SK-N-SH treated with all-trans-retinoic acid at 6 μM for 48 hours (cell line): ENCODE results near the gene FAM25A.

Experiments used
- ATAC-seq: fragments of 200-7000 bp; cut with Tn5 transposase; 3 replicates; pipeline ENCODE4 v1.9.1; 2020; ENCODE audit warnings: mild to moderate bottlenecking, moderate library complexity
- BACH2 ChIP-seq: fragments of 250-450 bp; sonication (Bioruptor Pico); IDR thresholded peaks from 2 replicates; pipeline ENCODE4 v1.9.0; 2021; ENCODE audit warnings: mild to moderate bottlenecking, borderline replicate concordance
- CREB5 ChIP-seq: fragments of 250-450 bp; sonication (Bioruptor Pico); IDR thresholded peaks from 2 replicates; pipeline ENCODE4 v1.5.1; 2020; ENCODE audit warnings: low read depth, mild to moderate bottlenecking, moderate library complexity
- CSDC2 ChIP-seq: fragments of 250-450 bp; sonication (Bioruptor Pico); IDR thresholded peaks from 2 replicates; pipeline ENCODE4 v1.5.0; 2020; ENCODE audit warnings: mild to moderate bottlenecking, moderate library complexity
- CSRNP3 ChIP-seq: fragments of 250-450 bp; sonication (Bioruptor Pico); IDR thresholded peaks from 2 replicates; pipeline ENCODE4 v1.5.1; 2021; ENCODE audit warnings: mild to moderate bottlenecking, moderate library complexity
- ESRRG ChIP-seq: fragments of 250-450 bp; sonication (Bioruptor Pico); IDR thresholded peaks from 2 replicates; pipeline ENCODE4 v1.6.1; 2021; ENCODE audit warnings: mild to moderate bottlenecking
- GLIS3 ChIP-seq: fragments of 250-450 bp; sonication (Bioruptor Pico); IDR thresholded peaks from 2 replicates; pipeline ENCODE4 v1.5.0; 2020; ENCODE audit warnings: mild to moderate bottlenecking, moderate library complexity
- ISL1 ChIP-seq: fragments of 250-450 bp; sonication (Bioruptor Pico); IDR thresholded peaks from 2 replicates; pipeline ENCODE4 v2.1.2; 2022; ENCODE audit warnings: mild to moderate bottlenecking, moderate library complexity
- OSR1 ChIP-seq: fragments of 250-450 bp; sonication (Bioruptor Pico); IDR thresholded peaks from 2 replicates; pipeline ENCODE4 v1.8.0; 2022; ENCODE audit warnings: moderate library complexity, mild to moderate bottlenecking, inconsistent platforms
- PATZ1 ChIP-seq: fragments of 250-450 bp; sonication (Bioruptor Pico); IDR thresholded peaks from 2 replicates; pipeline ENCODE4 v1.8.0; 2020; ENCODE audit warnings: mild to moderate bottlenecking, moderate library complexity, borderline replicate concordance
- POU6F1 ChIP-seq: fragments of 250-450 bp; sonication (Bioruptor Pico); IDR thresholded peaks from 2 replicates; pipeline ENCODE4 v1.8.0; 2021; ENCODE audit warnings: low read depth, mild to moderate bottlenecking, moderate library complexity, borderline replicate concordance
- PPARA ChIP-seq: fragments of 250-450 bp; sonication (Bioruptor Pico); IDR thresholded peaks from 2 replicates; pipeline ENCODE4 v1.5.0; 2020; ENCODE audit warnings: mild to moderate bottlenecking, borderline replicate concordance
- RARB ChIP-seq: fragments of 250-450 bp; sonication (Bioruptor Pico); IDR thresholded peaks from 2 replicates; pipeline ENCODE4 v1.8.0; 2021; ENCODE audit warnings: mild to moderate bottlenecking, moderate library complexity
- SNAI2 ChIP-seq: fragments of 250-450 bp; sonication (Bioruptor Pico); IDR thresholded peaks from 2 replicates; pipeline ENCODE4 v1.5.0; 2020; ENCODE audit warnings: mild to moderate bottlenecking, moderate library complexity
- TCF4 ChIP-seq: fragments of 250-450 bp; sonication (Bioruptor Pico); IDR thresholded peaks from 2 replicates; pipeline ENCODE4 v1.8.0; 2021; ENCODE audit warnings: mild to moderate bottlenecking, moderate library complexity, borderline replicate concordance
- TOX ChIP-seq: fragments of 250-450 bp; sonication (Bioruptor Pico); IDR thresholded peaks from 2 replicates; pipeline ENCODE4 v1.8.0; 2021; ENCODE audit warnings: mild to moderate bottlenecking, moderate library complexity, borderline replicate concordance
- TSHZ2 ChIP-seq: fragments of 250-450 bp; sonication (Bioruptor Pico); IDR thresholded peaks from 2 replicates; pipeline ENCODE4 v1.5.0; 2020; ENCODE audit warnings: mild to moderate bottlenecking, moderate library complexity
- ZFP3 ChIP-seq: fragments of 250-450 bp; sonication (Bioruptor Pico); IDR thresholded peaks from 2 replicates; pipeline ENCODE4 v1.5.0; 2020; ENCODE audit warnings: mild to moderate bottlenecking, moderate library complexity
- ZFP30 ChIP-seq: fragments of 450-650 bp; formaldehyde crosslinking; IDR thresholded peaks from 2 replicates; pipeline ENCODE4 v1.5.0; 2022; ENCODE audit warnings: mild to moderate bottlenecking, moderate library complexity
- ZNF565 ChIP-seq: fragments of 450-650 bp; formaldehyde crosslinking; conservative IDR thresholded peaks from 2 replicates; pipeline ENCODE4 v1.5.0; 2020; ENCODE audit warnings: low read depth, mild to moderate bottlenecking, moderate library complexity
- ZNF70 ChIP-seq: fragments of 450-650 bp; formaldehyde crosslinking; IDR thresholded peaks from 2 replicates; pipeline ENCODE4 v1.5.0; 2020; ENCODE audit warnings: mild to moderate bottlenecking, moderate library complexity
- ZNF8 ChIP-seq: fragments of 450-650 bp; formaldehyde crosslinking; IDR thresholded peaks from 2 replicates; pipeline ENCODE4 v1.5.0; 2020; ENCODE audit warnings: mild to moderate bottlenecking, moderate library complexity

FAM25A gene

GRCh38 chr10:87036623-87037022 is 16.5 kb downstream of the FAM25A start:
- no peak for ATAC-seq
- TF ChIP-seq CREB5 (no peak), ZNF565 (CRISPR knock-in tag) (no peak)

DNA sequence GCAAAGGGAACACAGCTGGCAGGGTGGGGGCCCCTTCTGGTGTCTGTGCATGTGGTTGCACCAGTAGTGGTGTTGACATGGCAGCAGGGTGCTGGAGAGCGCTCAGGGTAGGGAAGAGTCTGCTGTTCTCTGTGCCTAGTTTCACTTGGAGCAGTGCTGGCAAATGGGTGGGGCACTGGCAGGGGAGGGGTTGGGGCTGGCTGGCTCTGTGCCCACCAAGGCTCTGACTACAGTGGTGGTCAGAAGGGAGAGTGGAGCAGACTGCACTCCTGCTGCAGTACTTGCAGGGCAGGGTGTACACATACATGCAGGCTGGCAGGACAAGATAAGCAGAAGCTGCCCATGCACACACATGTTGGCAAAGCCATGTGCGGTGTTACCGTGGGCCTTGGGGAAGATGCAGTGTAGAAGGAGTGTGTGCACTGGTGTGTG is 18.2 kb downstream of the FAM25A start:
- TF ChIP-seq BACH2 (CRISPR knock-in tag) (no peak), RARB (CRISPR knock-in tag) (no peak), ESRRG (no peak), ZNF70 (no peak), GLIS3 (CRISPR knock-in tag) (no peak), PATZ1 (CRISPR knock-in tag) (no peak), SNAI2 (CRISPR knock-in tag) (no peak), TOX (CRISPR knock-in tag) (no peak), POU6F1 (CRISPR knock-in tag) (no peak), PPARA (CRISPR knock-in tag) (no peak), ZNF565 (CRISPR knock-in tag) (no peak), ZNF8 (CRISPR knock-in tag) (no peak), TCF4 (CRISPR knock-in tag) (no peak), ISL1 (CRISPR knock-in tag) (no peak), CSDC2 (CRISPR knock-in tag) (no peak), OSR1 (CRISPR knock-in tag) (no peak), CSRNP3 (CRISPR knock-in tag) (no peak), TSHZ2 (CRISPR knock-in tag) (no peak)
- ATAC-seq = no peak

DNA sequence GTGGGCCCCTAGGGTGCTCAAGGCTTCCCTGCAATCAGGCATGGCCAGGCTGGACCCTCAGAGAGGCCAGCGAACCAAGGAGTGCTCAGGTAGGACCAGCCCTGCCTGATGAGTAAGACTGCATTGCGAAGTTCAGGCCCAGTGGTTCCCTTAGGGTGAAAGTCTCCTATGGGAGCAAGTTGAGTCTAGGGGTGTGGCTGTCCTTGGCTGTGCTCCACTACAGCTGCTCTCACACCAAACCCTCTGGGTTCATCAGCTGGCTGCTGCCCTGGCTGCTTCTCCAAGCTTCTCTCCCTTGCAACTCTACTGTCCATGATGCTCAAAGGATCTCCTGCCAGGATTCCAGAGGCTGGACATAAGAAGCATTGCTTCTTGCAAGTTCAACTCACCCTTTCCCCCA is 18.7 kb downstream of the FAM25A start:
- ATAC-seq = no peak
- no peak for TF ChIP-seq POU6F1 (CRISPR knock-in tag)
- no peak for TF ChIP-seq ISL1 (CRISPR knock-in tag)
- no peak for TF ChIP-seq ZNF565 (CRISPR knock-in tag)
- TF ChIP-seq ZFP30 (CRISPR knock-in tag) = no peak
- TF ChIP-seq TOX (CRISPR knock-in tag) = no peak
- TF ChIP-seq SNAI2 (CRISPR knock-in tag) = no peak
- TF ChIP-seq ZFP3 (CRISPR knock-in tag) = no peak
- TF ChIP-seq TCF4 (CRISPR knock-in tag) = no peak
- TF ChIP-seq CREB5 = no peak
- TF ChIP-seq CSRNP3 (CRISPR knock-in tag) = no peak
- no peak for TF ChIP-seq OSR1 (CRISPR knock-in tag)
- TF ChIP-seq GLIS3 (CRISPR knock-in tag) = no peak
- TF ChIP-seq ZNF8 (CRISPR knock-in tag) = no peak
